D721Med (cell line): ENCODE measurements around the gene PUS1.
"Not testable (repeated sequence)": the region's sequence is repeated elsewhere in the genome, so short reads cannot be mapped to it uniquely, and the experiment has no call there.

ENCODE experiments used
- DNase-seq: peaks from one replicate; pipeline ENCODE4 v3.0.0; 2011; ENCODE audit warnings: low spot score; ENCODE audit not compliant: insufficient read length
- FAIRE-seq: peaks from 2 replicates; lab custom pipeline; 2011; peaks lifted over from hg19 to GRCh38; lab: Jason Lieb, UNC
- TF ChIP-seq, protein P1 (sequence below): IDR thresholded peaks from 2 replicates; pipeline ENCODE4 v1.5.1; 2012; ENCODE audit warnings: mild to moderate bottlenecking, control low read depth; ENCODE audit not compliant: insufficient read depth; ENCODE audit errors: missing control alignments

PUS1 gene

DNA sequence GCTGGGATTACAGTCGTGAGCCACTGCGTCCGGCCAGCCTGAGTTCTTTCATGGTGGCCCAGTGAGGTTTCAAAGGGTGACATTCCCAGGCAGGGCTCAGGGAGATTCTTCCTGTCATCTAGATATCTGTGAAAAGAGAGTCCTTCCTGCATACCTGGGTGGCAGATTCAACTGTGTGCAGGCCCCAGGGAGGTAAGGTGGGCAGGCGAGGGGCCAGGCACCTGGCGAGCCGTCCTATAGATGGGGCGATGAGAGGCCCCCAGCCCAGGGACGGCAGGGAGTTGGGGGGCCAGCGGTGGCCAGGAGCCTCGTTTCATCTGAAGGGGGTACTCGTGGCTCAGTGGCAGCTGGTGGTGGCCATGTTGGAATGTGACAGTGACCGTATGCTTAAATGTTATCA lies 13.6 kb downstream of the PUS1 start:
- FAIRE-seq (no peak), DNase-seq (no peak)
- TF ChIP-seq, protein P1, sequence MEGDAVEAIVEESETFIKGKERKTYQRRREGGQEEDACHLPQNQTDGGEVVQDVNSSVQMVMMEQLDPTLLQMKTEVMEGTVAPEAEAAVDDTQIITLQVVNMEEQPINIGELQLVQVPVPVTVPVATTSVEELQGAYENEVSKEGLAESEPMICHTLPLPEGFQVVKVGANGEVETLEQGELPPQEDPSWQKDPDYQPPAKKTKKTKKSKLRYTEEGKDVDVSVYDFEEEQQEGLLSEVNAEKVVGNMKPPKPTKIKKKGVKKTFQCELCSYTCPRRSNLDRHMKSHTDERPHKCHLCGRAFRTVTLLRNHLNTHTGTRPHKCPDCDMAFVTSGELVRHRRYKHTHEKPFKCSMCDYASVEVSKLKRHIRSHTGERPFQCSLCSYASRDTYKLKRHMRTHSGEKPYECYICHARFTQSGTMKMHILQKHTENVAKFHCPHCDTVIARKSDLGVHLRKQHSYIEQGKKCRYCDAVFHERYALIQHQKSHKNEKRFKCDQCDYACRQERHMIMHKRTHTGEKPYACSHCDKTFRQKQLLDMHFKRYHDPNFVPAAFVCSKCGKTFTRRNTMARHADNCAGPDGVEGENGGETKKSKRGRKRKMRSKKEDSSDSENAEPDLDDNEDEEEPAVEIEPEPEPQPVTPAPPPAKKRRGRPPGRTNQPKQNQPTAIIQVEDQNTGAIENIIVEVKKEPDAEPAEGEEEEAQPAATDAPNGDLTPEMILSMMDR: no peak

DNA sequence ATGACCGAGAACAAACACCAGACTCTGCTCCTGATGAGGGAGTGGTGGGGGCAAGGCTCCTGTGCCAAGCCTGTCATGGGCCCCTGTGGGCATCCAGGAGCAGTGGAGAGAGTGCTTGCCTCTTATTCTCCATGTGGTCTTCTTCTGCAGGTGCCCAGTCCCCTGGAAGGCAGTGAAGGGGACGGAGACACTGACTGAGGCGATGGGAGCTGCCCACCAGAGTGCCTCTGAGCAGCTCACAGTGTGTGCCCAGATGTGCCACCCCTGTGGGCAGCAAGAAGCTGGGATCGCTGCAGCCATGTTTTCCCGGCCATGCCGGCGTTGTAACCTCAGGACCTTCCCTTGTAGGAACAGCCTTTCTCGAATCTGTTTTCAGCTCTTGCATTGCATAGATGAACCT lies 14.3 kb downstream of the PUS1 start:
- no peak for DNase-seq
- FAIRE-seq: no peak
- TF ChIP-seq, protein P1: no peak

DNA sequence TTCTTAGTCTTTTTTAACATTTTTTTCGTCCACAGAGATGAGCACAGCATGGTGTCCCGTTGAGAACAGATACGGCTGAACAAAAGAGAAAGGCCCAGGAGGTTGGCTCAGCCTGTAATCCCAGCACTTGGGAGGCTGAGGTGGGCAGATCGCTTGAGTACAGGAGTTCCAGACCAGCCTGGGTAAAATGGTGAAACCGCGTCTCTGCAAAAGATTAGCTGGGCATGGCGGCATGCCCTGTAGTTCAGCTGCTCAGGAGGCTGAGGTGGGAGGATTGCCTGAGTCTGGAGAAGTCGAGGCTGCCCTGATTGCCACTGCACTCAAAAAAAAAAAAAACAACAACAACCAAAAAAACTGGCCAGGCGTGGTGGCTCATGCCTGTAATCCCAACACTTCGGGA lies 14.8 kb downstream of the PUS1 start:
- DNase-seq (no peak), FAIRE-seq (no peak)

DNA sequence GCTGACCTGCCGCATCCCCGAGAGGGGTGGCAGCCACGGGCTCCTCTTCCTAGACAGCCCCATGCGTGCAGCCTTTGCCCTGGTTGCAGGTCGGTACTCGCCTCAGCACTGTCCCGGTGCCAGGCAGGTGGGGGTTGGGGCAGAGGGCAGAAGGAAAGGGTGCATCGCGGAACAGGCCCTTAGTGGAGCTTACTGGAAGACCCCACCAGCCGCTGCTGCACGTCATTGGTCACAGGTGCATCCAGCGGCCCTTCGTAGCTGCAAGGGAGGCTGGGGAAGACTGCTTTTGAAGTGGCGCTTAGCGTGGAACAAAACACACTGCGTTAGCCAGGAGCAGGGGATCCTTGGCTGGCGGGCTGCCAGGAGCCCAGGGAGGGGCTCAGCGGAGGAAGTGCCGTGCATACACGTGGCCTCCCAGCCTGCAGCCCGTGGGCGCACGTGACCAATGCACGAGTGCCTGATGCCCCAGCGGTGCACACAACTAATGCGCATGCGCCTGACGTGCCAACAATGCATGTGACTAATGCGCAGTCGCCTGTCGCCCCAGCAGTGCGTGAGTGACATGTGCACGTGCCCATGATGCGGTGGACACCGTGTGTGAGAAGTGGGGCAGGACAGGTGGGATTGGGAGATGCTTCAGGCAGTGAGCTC lies 15.7 kb downstream of the PUS1 start:
- DNase-seq (no peak), FAIRE-seq (no peak)
- TF ChIP-seq, protein P1: no peak

More for the DNA sequence above, 14.8 kb downstream of the PUS1 start:
- TF ChIP-seq, protein P1: no peak

DNA sequence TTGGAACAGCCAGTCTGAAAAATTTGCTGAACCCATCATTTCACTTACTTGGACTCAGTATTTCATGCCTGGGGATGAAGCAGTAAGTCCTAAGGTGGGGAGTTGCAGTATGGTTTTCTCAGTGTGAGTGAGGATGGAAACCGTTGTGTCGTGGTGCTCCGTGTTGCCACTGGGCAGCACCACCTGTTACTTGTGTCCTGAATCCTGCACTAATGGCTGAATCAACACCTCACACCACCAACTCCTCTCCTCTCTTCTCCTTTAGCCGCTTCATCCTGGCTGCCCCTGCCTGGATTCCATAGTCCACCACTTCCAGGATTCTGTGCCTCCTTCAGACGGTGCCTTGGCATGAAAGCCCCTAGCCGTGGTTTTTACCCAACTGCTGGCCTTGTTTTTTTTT lies 17.7 kb downstream of the PUS1 start:
- FAIRE-seq: no peak
- TF ChIP-seq, protein P1: no peak
- DNase-seq: no peak

DNA sequence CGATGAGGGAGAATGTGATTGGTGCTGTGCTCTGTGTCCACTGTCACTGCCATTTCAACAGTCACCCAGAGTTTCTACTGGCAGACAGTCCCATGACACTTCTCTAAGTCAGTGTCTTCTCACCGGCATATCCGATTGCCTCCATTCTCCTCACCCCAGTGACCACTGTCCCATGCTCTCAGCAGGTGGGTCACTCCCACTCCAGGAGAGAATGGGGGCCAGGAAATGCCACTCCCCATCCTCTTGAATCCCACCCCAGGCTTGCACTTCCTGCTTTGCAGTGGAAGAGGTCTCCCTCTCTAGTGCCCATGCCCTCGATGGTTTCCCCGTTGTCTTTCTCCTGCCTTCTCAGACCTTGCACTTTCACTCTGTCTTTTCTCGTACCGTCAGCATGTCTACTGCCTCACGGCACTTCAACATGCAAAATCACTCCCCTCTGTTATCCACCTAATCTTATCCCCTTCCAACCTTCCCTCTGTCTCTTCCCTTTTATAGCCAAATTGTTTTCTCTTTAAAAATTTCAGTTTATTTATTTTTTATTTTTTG lies 18.5 kb downstream of the PUS1 start:
- FAIRE-seq: no peak
- TF ChIP-seq, protein P1: no peak
- no peak for DNase-seq

DNA sequence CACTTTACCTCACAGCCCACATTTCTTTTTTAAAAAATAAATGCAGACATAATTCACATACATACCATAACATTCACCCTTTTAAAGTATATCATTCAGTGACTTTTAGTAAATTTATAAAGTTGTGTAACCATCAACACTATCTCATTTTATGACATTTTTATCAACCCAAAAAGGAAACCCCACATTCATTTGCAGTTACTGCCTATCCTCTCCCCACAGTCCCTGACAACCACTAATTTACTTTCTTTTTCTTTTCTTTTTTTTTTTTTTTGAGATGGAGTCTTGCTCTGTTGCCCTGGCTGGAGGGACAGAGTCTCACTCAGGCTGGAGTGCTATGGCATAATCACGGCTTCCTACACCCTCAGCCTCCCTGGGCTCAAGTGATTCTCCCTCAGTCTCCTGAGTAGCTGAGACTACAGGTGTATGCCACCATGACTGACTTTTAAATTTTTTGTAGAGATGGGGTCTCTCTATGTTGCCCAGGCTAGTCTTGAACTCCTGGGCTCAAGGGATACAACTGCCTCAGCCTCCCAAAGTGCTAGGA lies 19.2 kb downstream of the PUS1 start:
- TF ChIP-seq, protein P1: no peak
- FAIRE-seq: no peak

DNA sequence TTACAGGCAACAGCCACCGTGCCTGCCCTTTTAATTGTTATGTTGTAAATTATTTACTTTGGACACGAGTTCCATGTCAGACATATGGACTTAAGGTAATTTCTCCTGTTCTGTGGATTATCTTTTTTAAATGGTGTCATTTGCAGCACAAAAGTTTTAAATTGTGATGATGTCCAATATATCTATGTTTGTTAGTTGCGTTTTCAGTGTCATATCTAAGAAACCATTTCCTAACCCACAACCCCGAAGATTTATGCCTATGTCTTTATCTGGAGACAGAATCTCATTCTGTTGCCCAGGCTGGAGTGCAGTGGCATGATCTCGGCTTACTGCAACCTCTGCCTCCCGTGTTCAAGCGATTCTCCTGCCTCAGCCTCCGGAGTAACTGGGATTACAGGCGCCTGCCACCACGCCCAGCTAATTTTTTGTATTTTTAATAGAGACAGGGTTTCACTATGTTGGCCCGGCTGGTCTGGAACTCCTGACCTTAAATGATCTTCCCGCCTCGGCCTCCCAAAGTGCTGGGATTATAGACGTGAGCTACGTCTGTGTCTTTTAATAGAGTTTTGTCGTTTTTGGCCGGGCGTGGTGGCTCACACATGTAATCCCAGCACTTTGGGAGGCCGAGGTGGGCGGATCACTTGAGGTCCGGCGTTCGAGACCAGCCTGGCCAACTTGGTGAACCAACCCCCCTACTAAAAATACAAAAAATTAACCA lies 19.8 kb downstream of the PUS1 start:
- not testable (repeated sequence) for FAIRE-seq, DNase-seq

More for the DNA sequence above, 19.2 kb downstream of the PUS1 start:
- DNase-seq: no peak
